Esophagus squamous epithelium (tissue), 4 donors: ENCODE measurements around the gene SUSD1.

Source experiments
- CTCF ChIP-seq, 6 experiments: fragments of 450-650 bp in 4 of 6; fragments of 200-600 bp in 2 of 6; sonication (generic) in 2 of 6; IDR thresholded peaks; one replicate each; pipeline ENCODE4 v1.5.1; 2016 to 2019; ENCODE audit warnings: antibody characterized with exemption in 6 of 6, mild to moderate bottlenecking in 4 of 6, moderate library complexity in 4 of 6
- POLR2A ChIP-seq, 4 donors: fragments of 450-650 bp; IDR thresholded peaks; one replicate each; pipeline ENCODE4 v1.6.1; 2017; ENCODE audit warnings: antibody characterized with exemption in 4 of 4, mild to moderate bottlenecking in 4 of 4, moderate library complexity in 3 of 4

DNA sequence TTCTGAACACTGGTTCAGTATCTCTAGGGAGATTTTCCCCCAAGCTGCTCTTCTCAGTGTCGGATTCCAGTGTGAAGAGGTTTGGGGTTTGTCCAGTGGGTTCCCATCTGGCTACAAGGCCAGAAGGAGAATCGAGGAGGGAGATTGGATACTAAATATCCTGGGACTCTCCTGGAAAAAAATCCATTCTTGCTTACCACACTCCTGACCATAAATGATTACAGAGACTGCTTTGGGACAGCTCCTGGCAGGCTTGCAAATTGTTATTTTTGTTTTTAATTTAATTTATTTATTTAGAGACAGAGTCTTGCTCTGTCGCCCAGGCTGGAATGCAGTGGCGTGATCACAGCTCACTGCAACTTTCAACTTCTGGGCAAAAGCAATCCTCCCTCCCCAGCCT, 4.7 kb upstream of the SUSD1 start:
- TF ChIP-seq CTCF (IDR thresholded peaks at IDR 0.05) (no peak), POLR2A (IDR thresholded peaks at IDR 0.05) (no peak)
